Measurements from ENCODE around the gene PGM1. TPM values are rescaled to one million over a fixed set of nuclear protein-coding genes. Genes with fewer than 3 reads are reported as not detected.

PGM1 gene
- total RNA-seq, 1 experiment from 2014 or later = 124 TPM

DNA sequence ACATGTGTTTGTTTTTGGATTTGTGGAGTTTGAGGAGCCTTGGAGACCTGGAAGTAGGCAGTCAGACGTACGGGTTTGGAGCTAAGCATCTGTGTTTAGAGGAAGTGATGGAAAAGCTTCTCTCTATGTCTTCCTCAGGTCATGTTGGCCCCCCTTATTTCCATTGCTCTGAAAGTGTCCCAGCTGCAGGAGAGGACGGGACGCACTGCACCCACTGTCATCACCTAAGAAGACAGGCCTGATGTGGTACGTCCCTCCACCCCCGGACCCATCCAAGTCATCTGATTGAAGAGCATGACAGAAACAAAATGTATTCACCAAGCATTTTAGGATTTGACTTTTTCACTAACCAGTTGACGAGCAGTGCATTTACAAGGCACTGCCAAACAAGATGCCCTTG lies 66.2 kb downstream of the PGM1 start:
- POLR2A ChIA-PET (ENCODE audit: unreplicated experiment) = no interaction called here
- no peaks in the 10 kb centered on the region for H4K20me1 ChIP-seq (ENCODE audit: low read length)
- peaks cover 29% of the 10 kb centered on the region for H3K36me3 ChIP-seq (ENCODE audit: low read depth, low read length)
- DNase-seq (no peak), ATAC-seq (no peak)
- BruUV-seq (replicated peaks) = no TSS peak
- CTCF ChIA-PET = interaction anchor here (0.6 kb wide), 1 partner anchor 32 kb away, joined by 3 read pairs; no protein-coding TSS in a partner anchor
- H3K9me3 ChIP-seq (ENCODE audit: low read length) = no peaks in the 10 kb centered on the region
- no peaks in the 10 kb centered on the region for H3K79me2 ChIP-seq (ENCODE audit: low read length)
- intact Hi-C loops (cut with micrococcal nuclease) = no loop called here
- peaks cover 28% of the 10 kb centered on the region for H3F3A ChIP-seq (ENCODE audit: low read length, unreplicated experiment)
- no peak overlapping the region for H3K27ac ChIP-seq (ENCODE audit: low read length)
- no peak overlapping the region for H2AFZ ChIP-seq (ENCODE audit: low read length)
- no peaks in the 10 kb centered on the region for H3K27me3 ChIP-seq (ENCODE audit: low read length)
- peaks cover 42% of the 10 kb centered on the region for H3K4me1 ChIP-seq (ENCODE audit: insufficient read depth, low read length)
- TF ChIP-seq EZH2phosphoT487 (IDR thresholded peaks at IDR 0.05; ENCODE audit: borderline replicate concordance, low read length) (no peak), EZH2 (IDR thresholded peaks at IDR 0.05; ENCODE audit: low read length, unreplicated experiment) (no peak)
- TF ChIP-seq, protein P1, sequence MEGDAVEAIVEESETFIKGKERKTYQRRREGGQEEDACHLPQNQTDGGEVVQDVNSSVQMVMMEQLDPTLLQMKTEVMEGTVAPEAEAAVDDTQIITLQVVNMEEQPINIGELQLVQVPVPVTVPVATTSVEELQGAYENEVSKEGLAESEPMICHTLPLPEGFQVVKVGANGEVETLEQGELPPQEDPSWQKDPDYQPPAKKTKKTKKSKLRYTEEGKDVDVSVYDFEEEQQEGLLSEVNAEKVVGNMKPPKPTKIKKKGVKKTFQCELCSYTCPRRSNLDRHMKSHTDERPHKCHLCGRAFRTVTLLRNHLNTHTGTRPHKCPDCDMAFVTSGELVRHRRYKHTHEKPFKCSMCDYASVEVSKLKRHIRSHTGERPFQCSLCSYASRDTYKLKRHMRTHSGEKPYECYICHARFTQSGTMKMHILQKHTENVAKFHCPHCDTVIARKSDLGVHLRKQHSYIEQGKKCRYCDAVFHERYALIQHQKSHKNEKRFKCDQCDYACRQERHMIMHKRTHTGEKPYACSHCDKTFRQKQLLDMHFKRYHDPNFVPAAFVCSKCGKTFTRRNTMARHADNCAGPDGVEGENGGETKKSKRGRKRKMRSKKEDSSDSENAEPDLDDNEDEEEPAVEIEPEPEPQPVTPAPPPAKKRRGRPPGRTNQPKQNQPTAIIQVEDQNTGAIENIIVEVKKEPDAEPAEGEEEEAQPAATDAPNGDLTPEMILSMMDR (conservative IDR thresholded peaks at IDR 0.05; ENCODE audit: low read depth, low read length) = no peak
- H3K4me2 ChIP-seq (ENCODE audit: low read length) = no peak overlapping the region
- H3K9me2 ChIP-seq (replicated peaks; ENCODE audit: low read length) = no peaks in the 10 kb centered on the region
- no peak overlapping the region for H3K4me3 ChIP-seq (ENCODE audit: low read length)
- H3K9ac ChIP-seq (ENCODE audit: low read length) = no peak overlapping the region

DNA sequence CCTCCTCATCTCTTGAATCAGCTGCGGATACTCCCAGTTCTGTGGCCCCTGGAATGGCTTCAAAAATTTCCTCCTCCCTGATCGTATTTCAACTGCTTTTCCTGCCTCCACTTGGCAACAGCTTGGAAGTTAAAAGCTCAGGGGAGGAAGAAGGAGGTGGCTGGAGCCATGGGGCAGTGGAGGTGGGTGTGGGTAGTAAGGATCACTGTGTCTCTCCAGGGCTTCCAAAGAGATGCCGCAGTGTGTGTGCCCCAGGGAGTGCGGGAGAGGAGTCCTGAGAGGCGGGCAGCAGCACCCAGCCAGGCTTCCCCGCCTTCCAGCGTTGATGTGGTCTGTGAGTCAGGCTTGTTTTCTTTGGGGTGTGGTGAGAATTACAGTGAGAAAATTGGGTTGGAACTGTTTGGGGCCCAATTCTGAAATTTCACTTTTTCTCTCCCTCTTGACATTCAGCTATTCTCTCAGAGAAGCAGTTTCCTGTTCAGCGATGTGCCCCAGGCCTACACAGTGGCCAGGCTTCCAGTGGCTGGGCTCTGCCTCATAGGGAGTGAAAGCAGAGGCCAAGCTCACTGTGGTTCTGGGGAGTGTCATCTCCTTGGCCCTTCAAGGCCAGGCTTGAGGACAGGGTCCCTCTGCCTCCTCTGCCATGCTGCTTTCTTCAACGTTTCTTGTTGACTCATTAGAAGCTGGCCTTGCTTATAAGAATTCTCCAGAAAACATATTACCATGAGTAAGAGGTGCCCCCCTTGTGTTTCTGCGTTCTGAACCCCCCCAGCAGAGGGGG lies 69.0 kb downstream of the PGM1 start:
- Histone ChIP-seq H3K4me2 (ENCODE audit: low read length) (peak overlapping the region; percentile 80), H4K20me1 (ENCODE audit: low read length) (no peaks in the 10 kb centered on the region), H3F3A (ENCODE audit: low read length, unreplicated experiment) (peaks cover 28% of the 10 kb centered on the region), H3K27me3 (ENCODE audit: low read length) (no peaks in the 10 kb centered on the region), H3K9me3 (ENCODE audit: low read length) (no peaks in the 10 kb centered on the region; the same call in 1 of the 2 replicates), H3K9ac (ENCODE audit: low read length) (peak overlapping the region; percentile 95), H3K4me3 (ENCODE audit: low read length) (peak overlapping the region; percentile 41; the same call in 1 of the 2 replicates), H3K36me3 (ENCODE audit: low read depth, low read length) (peaks cover 17% of the 10 kb centered on the region), H3K9me2 (replicated peaks; ENCODE audit: low read length) (no peaks in the 10 kb centered on the region), H2AFZ (ENCODE audit: low read length) (peak overlapping the region; percentile 12; the same call in 1 of the 2 replicates), H3K4me1 (ENCODE audit: insufficient read depth, low read length) (peaks cover 48% of the 10 kb centered on the region), H3K79me2 (ENCODE audit: low read length) (no peaks in the 10 kb centered on the region), H3K27ac (ENCODE audit: low read length) (peak overlapping the region; percentile 99)
- ATAC-seq = peak; percentile 81
- intact Hi-C loops (cut with micrococcal nuclease) = loop anchor here (2.0 kb wide), 1 partner anchor 31 kb away; no protein-coding TSS in a partner anchor
- CTCF ChIA-PET = interaction anchor here (1.2 to 2.3 kb wide), 3 partner anchors 12 to 584 kb away, joined by 4 to 18 read pairs (median 17); no protein-coding TSS in a partner anchor
- TF ChIP-seq EZH2 (IDR thresholded peaks at IDR 0.05; ENCODE audit: low read length, unreplicated experiment) (no peak), EZH2phosphoT487 (IDR thresholded peaks at IDR 0.05; ENCODE audit: borderline replicate concordance, low read length) (no peak)
- TF ChIP-seq, protein P1 (conservative IDR thresholded peaks at IDR 0.05; ENCODE audit: low read depth, low read length) = no peak
- peak; percentile 93 for DNase-seq
- BruUV-seq (replicated peaks) = TSS peak; percentile 73
- POLR2A ChIA-PET (ENCODE audit: unreplicated experiment) = interaction anchor here (0.5 to 0.7 kb wide), 11 partner anchors 12 to 216 kb away, joined by 3 to 20 read pairs (median 4); partner anchors contain the start of gene ROR1

All from PC-3 (cell line).